Fibroblast of lung (primary cell): ENCODE measurements around the gene TCF7L1.

Source experiments
- CTCF ChIP-seq, 2 donors: IDR thresholded peaks in 1 of 2; conservative IDR thresholded peaks in 1 of 2; 1 replicate in 1 of 2; 2 replicates in 1 of 2; pipeline ENCODE4 v1.5.1; 2011 to 2012; ENCODE audit warnings: low read length in 2 of 2, control low read depth in 1 of 2, inconsistent platforms in 1 of 2, low read depth in 1 of 2, mild to moderate bottlenecking in 1 of 2
- EZH2 ChIP-seq: IDR thresholded peaks from 2 replicates; pipeline ENCODE4 v1.5.1; 2012; ENCODE audit warnings: low read length, control low read depth, mild to moderate bottlenecking; ENCODE audit errors: missing control alignments

- TF ChIP-seq CTCF (conservative IDR thresholded peaks at IDR 0.05 in 1 of 2, IDR thresholded peaks at IDR 0.05 in 1 of 2; ENCODE audit: low read depth in 1 of 2, low read length in 2 of 2) = no peak
- TF ChIP-seq EZH2 = no peak
Measured at GRCh38 chr2:85272357-85272756, 139.2 kb downstream of the TCF7L1 start.
